Central memory CD8-positive, alpha-beta T cell (primary cell): ENCODE results near the gene DGKH.
A peak's percentile ranks its signal among the peaks of the same experiment; 100 is the strongest.
"Not testable (repeated sequence)": the region's sequence is repeated elsewhere in the genome, so short reads cannot be mapped to it uniquely, and the experiment has no call there.

Experiments used
- ATAC-seq: fragments of 150-1000 bp; cut with Tn5 transposase; replicated peaks from 2 replicates; pipeline ENCODE4 v1.10.0; 2022; ENCODE audit warnings: mild to moderate bottlenecking, moderate FRiP score, moderate number of reproducible peaks; ENCODE audit not compliant: poor library complexity, severe bottlenecking; ENCODE audit errors: extremely low read depth
- DNase-seq, 2 donors: peaks; one replicate each; pipeline ENCODE4 v3.0.0; 2021; ENCODE audit warnings: low spot score in 2 of 2
- H3K27ac Mint-ChIP-seq: one replicate; pipeline ENCODE4 v1.8.0; 2022; ENCODE audit warnings: low read depth, mild to moderate bottlenecking, moderate library complexity, mixed read lengths
- H3K27me3 Mint-ChIP-seq: one replicate; pipeline ENCODE4 v1.8.0; 2022; ENCODE audit warnings: mixed read lengths
- H3K36me3 Mint-ChIP-seq: one replicate; pipeline ENCODE4 v1.8.0; 2022; ENCODE audit warnings: mild to moderate bottlenecking, moderate library complexity, mixed read lengths; ENCODE audit not compliant: insufficient read depth
- H3K4me1 Mint-ChIP-seq: one replicate; pipeline ENCODE4 v1.8.0; 2022; ENCODE audit warnings: mixed read lengths
- H3K4me3 Mint-ChIP-seq: one replicate; pipeline ENCODE4 v1.8.0; 2022; ENCODE audit warnings: mild to moderate bottlenecking, moderate library complexity, mixed read lengths
- H3K9me3 Mint-ChIP-seq: one replicate; pipeline ENCODE4 v1.8.0; 2022; ENCODE audit warnings: mixed read lengths

The DGKH gene

GRCh38 chr13:42065414-42065813, 17.0 kb downstream of the DGKH start:
- no peak overlapping the region for H3K27ac Mint-ChIP-seq
- H3K4me1 Mint-ChIP-seq: peaks cover 13% of the 10 kb centered on the region
- H3K36me3 Mint-ChIP-seq: peaks cover 2% of the 10 kb centered on the region
- ATAC-seq (no peak), DNase-seq (no peak)
- no peaks in the 10 kb centered on the region for H3K9me3 Mint-ChIP-seq
- no peaks in the 10 kb centered on the region for H3K27me3 Mint-ChIP-seq
- no peak overlapping the region for H3K4me3 Mint-ChIP-seq

GRCh38 chr13:42066542-42066941, 18.1 kb downstream of the DGKH start:
- H3K4me1 Mint-ChIP-seq: peaks cover 13% of the 10 kb centered on the region
- no peaks in the 10 kb centered on the region for H3K9me3 Mint-ChIP-seq
- peaks cover 2% of the 10 kb centered on the region for H3K36me3 Mint-ChIP-seq
- H3K27me3 Mint-ChIP-seq: no peaks in the 10 kb centered on the region
- no peak overlapping the region for H3K4me3 Mint-ChIP-seq
- no peak overlapping the region for H3K27ac Mint-ChIP-seq
- ATAC-seq: no peak
- no peak for DNase-seq

- Mint-ChIP-seq H3K27ac (no peak overlapping the region), H3K27me3 (no peaks in the 10 kb centered on the region), H3K4me3 (no peak overlapping the region), H3K36me3 (peaks cover 2% of the 10 kb centered on the region), H3K9me3 (no peaks in the 10 kb centered on the region), H3K4me1 (peaks cover 6% of the 10 kb centered on the region)
- no peak for DNase-seq
- no peak for ATAC-seq
These were observed 20.4 kb downstream of the DGKH start for GRCh38 chr13:42068886-42069285.

GRCh38 chr13:42070599-42070998, 22.2 kb downstream of the DGKH start:
- H3K9me3 Mint-ChIP-seq, ATAC-seq, H3K4me3 Mint-ChIP-seq, DNase-seq, H3K27me3 Mint-ChIP-seq, H3K27ac Mint-ChIP-seq, H3K4me1 Mint-ChIP-seq, H3K36me3 Mint-ChIP-seq: not testable (repeated sequence)

GRCh38 chr13:42071179-42071578, 22.7 kb downstream of the DGKH start:
- peak; percentile 19 for ATAC-seq
- not testable (repeated sequence) for H3K27me3 Mint-ChIP-seq, DNase-seq, H3K4me3 Mint-ChIP-seq, H3K4me1 Mint-ChIP-seq, H3K27ac Mint-ChIP-seq, H3K36me3 Mint-ChIP-seq, H3K9me3 Mint-ChIP-seq

- no peaks in the 10 kb centered on the region for H3K9me3 Mint-ChIP-seq
- no peaks in the 10 kb centered on the region for H3K4me1 Mint-ChIP-seq
- no peak for DNase-seq
- H3K4me3 Mint-ChIP-seq: no peak overlapping the region
- no peak for ATAC-seq
- H3K27me3 Mint-ChIP-seq: no peaks in the 10 kb centered on the region
- H3K27ac Mint-ChIP-seq: no peak overlapping the region
- H3K36me3 Mint-ChIP-seq: no peaks in the 10 kb centered on the region
These were observed 23.4 kb downstream of the DGKH start for GRCh38 chr13:42071672-42072419.

- DNase-seq: no peak
- Mint-ChIP-seq H3K9me3 (no peaks in the 10 kb centered on the region), H3K36me3 (no peaks in the 10 kb centered on the region), H3K4me1 (no peaks in the 10 kb centered on the region), H3K27ac (no peak overlapping the region), H3K27me3 (no peaks in the 10 kb centered on the region), H3K4me3 (no peak overlapping the region)
- no peak for ATAC-seq
These were observed 25.2 kb downstream of the DGKH start for GRCh38 chr13:42073683-42074082.

GRCh38 chr13:42075517-42075916, 27.1 kb downstream of the DGKH start:
- Mint-ChIP-seq H3K27ac (no peak overlapping the region), H3K9me3 (no peaks in the 10 kb centered on the region), H3K27me3 (no peaks in the 10 kb centered on the region), H3K4me3 (no peak overlapping the region), H3K36me3 (no peaks in the 10 kb centered on the region), H3K4me1 (no peaks in the 10 kb centered on the region)
- ATAC-seq (no peak), DNase-seq (no peak)

GRCh38 chr13:42076309-42076713, 27.9 kb downstream of the DGKH start:
- H3K27ac Mint-ChIP-seq: no peak overlapping the region
- H3K9me3 Mint-ChIP-seq: no peaks in the 10 kb centered on the region
- no peaks in the 10 kb centered on the region for H3K36me3 Mint-ChIP-seq
- ATAC-seq: no peak
- no peaks in the 10 kb centered on the region for H3K4me1 Mint-ChIP-seq
- no peak overlapping the region for H3K4me3 Mint-ChIP-seq
- H3K27me3 Mint-ChIP-seq: no peaks in the 10 kb centered on the region
- DNase-seq: no peak

GRCh38 chr13:42078128-42078808, 29.8 kb downstream of the DGKH start:
- no peak for DNase-seq
- ATAC-seq: no peak
- H3K4me1 Mint-ChIP-seq: peaks cover 6% of the 10 kb centered on the region
- no peaks in the 10 kb centered on the region for H3K36me3 Mint-ChIP-seq
- H3K27me3 Mint-ChIP-seq: no peaks in the 10 kb centered on the region
- no peak overlapping the region for H3K27ac Mint-ChIP-seq
- H3K9me3 Mint-ChIP-seq: no peaks in the 10 kb centered on the region
- no peak overlapping the region for H3K4me3 Mint-ChIP-seq

- Mint-ChIP-seq H3K36me3 (no peaks in the 10 kb centered on the region), H3K4me1 (peaks cover 6% of the 10 kb centered on the region), H3K4me3 (peak overlapping the region; percentile 42), H3K27ac (peak overlapping the region; percentile 27), H3K27me3 (no peaks in the 10 kb centered on the region), H3K9me3 (peaks cover 6% of the 10 kb centered on the region)
- DNase-seq (no peak), ATAC-seq (no peak)
These were observed 34.8 kb downstream of the DGKH start for GRCh38 chr13:42083138-42083770.

- DNase-seq (no peak), ATAC-seq (no peak)
- Mint-ChIP-seq H3K36me3 (no peaks in the 10 kb centered on the region), H3K27me3 (no peaks in the 10 kb centered on the region), H3K4me3 (no peak overlapping the region), H3K27ac (no peak overlapping the region), H3K4me1 (peaks cover 6% of the 10 kb centered on the region), H3K9me3 (peaks cover 6% of the 10 kb centered on the region)
These were observed 36.3 kb downstream of the DGKH start for GRCh38 chr13:42084722-42085121.

- Mint-ChIP-seq H3K4me3 (no peak overlapping the region), H3K27ac (no peak overlapping the region), H3K36me3 (no peaks in the 10 kb centered on the region), H3K27me3 (no peaks in the 10 kb centered on the region), H3K9me3 (peaks cover 6% of the 10 kb centered on the region), H3K4me1 (peaks cover 6% of the 10 kb centered on the region)
- DNase-seq (no peak), ATAC-seq (no peak)
These were observed 38.1 kb downstream of the DGKH start for GRCh38 chr13:42086582-42086981.
